HG02938 (cell line): ENCODE measurements around the gene KIF5B.
"Not testable (repeated sequence)": the region's sequence is repeated elsewhere in the genome, so short reads cannot be mapped to it uniquely, and the experiment has no call there.

Experiments
- ATAC-seq: cut with Tn5 transposase; IDR thresholded peaks from one replicate; pipeline ENCODE4 v1.9.1; 2021; ENCODE audit warnings: mild to moderate bottlenecking, moderate library complexity; ENCODE audit not compliant: unreplicated experiment

KIF5B gene

GRCh38 chr10:32056136-32057035, at the start of gene KIF5B:
Gene KIF5B (minus strand): TSS chr10:32056425. CDS start chr10:32055973, 452 bp downstream.
- ATAC-seq, result peak; percentile 72

GRCh38 chr10:32105782-32106382, 49.7 kb upstream of the KIF5B start:
- no peak for ATAC-seq

DNA sequence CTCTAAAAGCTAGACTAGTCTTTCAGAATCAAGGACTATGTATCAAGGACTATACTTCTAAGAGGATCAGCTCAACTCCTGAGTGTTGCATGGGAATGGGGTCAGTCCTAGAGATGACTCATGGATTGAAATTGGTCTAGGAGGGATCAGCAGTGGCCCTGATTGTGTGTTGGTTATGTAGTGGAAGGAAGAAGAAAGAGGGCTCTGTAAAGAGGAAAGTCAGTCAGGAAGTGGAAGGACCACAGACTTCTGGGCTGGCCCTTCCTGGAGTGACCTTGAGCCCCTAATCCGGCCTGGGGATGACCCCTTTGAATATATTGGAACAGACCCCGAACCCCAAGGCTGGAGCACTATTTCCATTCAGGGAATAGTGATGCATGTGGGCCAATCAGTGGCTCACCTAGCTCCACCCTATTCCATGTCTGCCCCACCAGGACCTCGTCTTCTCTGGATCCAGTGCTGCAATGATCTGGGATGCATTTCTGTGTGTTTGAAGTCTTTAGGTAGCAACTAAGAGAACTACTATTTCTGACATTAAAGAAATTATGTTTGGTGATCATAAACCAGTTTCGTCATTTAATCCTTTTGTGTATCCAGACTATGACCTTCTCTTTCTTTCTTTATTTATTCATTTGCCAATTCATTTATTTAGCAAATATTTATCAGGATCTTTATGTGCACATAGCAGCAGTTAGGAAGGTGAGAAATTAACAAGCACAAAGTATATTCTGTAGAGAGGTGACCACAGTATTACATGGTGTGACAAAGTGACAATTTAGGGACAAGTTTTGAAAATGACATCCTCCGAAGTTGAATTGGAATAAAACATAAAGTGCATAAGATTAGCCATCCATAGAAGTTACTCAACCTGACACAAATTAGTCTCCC, 48.6 kb upstream of the KIF5B start:
- ATAC-seq, result no peak

- ATAC-seq, result no peak
These were observed 48.0 kb upstream of the KIF5B start for GRCh38 chr10:32104181-32104580.

- no peak for ATAC-seq
These were observed 47.5 kb upstream of the KIF5B start for GRCh38 chr10:32103721-32104120.

- ATAC-seq, result not testable (repeated sequence)
These were observed 42.5 kb upstream of the KIF5B start for GRCh38 chr10:32098566-32099259.

DNA sequence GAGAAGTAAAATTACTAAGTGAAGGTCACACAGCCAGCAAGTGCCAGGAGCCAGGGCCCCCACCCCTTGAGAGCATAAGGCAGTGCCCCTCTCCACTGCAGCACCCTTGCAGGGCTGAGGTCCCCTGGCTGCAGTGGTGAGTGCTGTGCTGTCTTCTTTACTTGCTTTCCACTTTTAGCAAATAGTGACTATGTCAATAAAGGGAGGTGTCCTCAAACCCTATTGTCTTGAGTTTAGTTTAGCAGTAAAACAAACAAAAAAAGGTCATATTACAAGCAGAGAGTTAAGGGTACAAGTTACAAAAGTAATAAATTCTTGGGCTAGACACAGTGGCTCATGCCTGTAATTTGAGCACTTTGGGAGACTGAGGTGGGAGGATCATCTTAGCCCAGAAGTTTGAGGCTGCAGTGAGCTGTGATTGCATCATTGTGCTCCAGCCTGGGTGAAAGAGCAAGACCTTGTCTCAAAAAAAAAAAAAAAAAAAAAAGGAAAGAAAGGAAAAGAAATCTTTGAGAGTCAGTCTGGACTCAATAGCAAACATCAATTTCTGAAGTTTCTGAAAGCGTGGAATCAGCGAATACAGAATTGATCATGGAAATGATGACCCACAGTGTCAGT, 39.0 kb upstream of the KIF5B start:
- no peak for ATAC-seq

GRCh38 chr10:32093650-32094049, 37.4 kb upstream of the KIF5B start:
- no peak for ATAC-seq

DNA sequence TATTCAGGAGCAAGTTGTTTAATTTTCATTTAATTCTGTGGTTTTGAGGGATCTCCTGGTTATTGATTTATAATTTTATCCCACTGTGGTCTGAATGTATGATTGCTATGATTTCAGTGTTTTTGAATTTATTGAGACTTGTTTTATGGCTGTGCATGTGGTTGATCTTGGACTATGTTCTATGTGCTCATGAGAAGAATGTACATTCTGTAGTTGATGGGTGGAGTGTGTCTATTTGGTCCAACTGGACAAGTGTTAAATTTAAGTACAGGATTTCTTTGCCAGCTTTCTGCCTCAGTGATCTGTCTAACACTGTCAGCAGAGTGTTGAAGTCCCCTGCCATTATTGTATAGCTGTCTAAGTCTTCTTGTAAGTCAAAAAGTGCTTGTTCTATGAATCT, 34.8 kb upstream of the KIF5B start:
- no peak for ATAC-seq

GRCh38 chr10:32084185-32084851, 28.1 kb upstream of the KIF5B start:
- no peak for ATAC-seq

GRCh38 chr10:32077896-32078485, 21.8 kb upstream of the KIF5B start:
- no peak for ATAC-seq

GRCh38 chr10:32073659-32074058, 17.4 kb upstream of the KIF5B start:
- ATAC-seq, result no peak

- ATAC-seq, result no peak
These were observed 16.9 kb upstream of the KIF5B start for GRCh38 chr10:32073128-32073527.

- ATAC-seq, result no peak
These were observed 16.0 kb upstream of the KIF5B start for GRCh38 chr10:32072025-32072800.

GRCh38 chr10:32070645-32071044, 14.4 kb upstream of the KIF5B start:
- no peak for ATAC-seq

DNA sequence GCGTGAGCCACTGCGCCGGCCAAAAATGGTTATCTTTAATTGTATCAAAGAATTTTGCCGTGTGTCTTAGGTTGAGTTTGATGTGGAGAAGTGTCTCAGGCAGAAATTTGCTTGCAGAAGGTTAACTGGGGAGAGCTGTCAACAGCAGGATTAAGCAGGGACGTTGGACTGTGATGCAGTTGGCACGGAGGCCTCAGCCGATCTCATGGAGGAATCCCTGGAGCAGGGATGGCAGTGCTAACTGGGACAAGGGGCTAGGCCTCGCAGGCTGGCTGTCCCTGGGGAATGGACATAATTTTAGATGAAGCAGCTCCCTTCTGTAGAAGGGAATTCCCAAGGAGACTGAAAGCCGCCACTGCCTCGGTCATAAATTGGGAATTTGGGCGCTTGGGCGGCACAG, 12.3 kb upstream of the KIF5B start:
- no peak for ATAC-seq

DNA sequence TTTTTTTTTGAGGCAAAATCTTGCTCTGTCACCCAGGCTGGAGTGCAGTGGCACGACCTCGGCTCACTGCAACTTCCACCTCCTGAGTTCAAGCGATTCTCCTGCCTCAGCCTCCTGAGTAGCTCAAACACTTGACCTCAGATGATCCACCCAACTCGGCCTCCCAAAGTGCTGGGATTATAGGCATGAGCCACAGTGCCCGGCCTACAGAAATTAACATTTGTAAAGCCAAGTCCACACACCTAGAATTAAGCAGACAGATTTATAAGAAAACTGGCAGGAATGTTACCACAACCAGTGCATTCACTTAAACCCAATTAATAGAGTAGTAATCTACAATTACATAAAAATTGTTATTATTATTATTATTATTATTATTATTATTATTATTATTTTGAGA, 11.7 kb upstream of the KIF5B start:
- ATAC-seq, result not testable (repeated sequence)

- ATAC-seq, result no peak
These were observed 9.6 kb upstream of the KIF5B start for GRCh38 chr10:32065856-32066255.

GRCh38 chr10:32061440-32061839, 5.2 kb upstream of the KIF5B start:
- no peak for ATAC-seq
